ENCODE results near the gene MUC3A.

Gene MUC3A

GRCh38 chr7:100947792-100948191 is 1.5 kb upstream of the MUC3A start:
- no peak for DNase-seq

- no peak for DNase-seq
Measured at GRCh38 chr7:100949933-100950443, 654 bp downstream of the MUC3A start.

GRCh38 chr7:100951172-100951571 is 1.8 kb downstream of the MUC3A start:
- DNase-seq = no peak

GRCh38 chr7:100951888-100952560 is 2.7 kb downstream of the MUC3A start:
- no peak for DNase-seq

GRCh38 chr7:100952641-100953040 is 3.3 kb downstream of the MUC3A start:
- no peak for DNase-seq

- DNase-seq = no peak
Measured at GRCh38 chr7:100957832-100958421, 8.6 kb downstream of the MUC3A start.

GRCh38 chr7:100959894-100960293 is 10.6 kb downstream of the MUC3A start:
- DNase-seq = no peak

- DNase-seq = no peak
Measured at GRCh38 chr7:100962537-100962936, 13.2 kb downstream of the MUC3A start.

GRCh38 chr7:100963386-100963785 is 14.1 kb downstream of the MUC3A start:
- DNase-seq = no peak

- DNase-seq = no peak
Measured at GRCh38 chr7:100963874-100964273, 14.5 kb downstream of the MUC3A start.

- no peak for DNase-seq
Measured at GRCh38 chr7:100964630-100965029, 15.3 kb downstream of the MUC3A start.

GRCh38 chr7:100965045-100965722 is 15.8 kb downstream of the MUC3A start:
- DNase-seq = no peak

- peak; percentile 61 for DNase-seq
Measured at GRCh38 chr7:100965723-100966541, 16.6 kb downstream of the MUC3A start.

GRCh38 chr7:100966542-100967291 is 17.4 kb downstream of the MUC3A start:
- no peak for DNase-seq

- DNase-seq = no peak
Measured at GRCh38 chr7:100967292-100967863, 18.0 kb downstream of the MUC3A start.

- DNase-seq = no peak
Measured at GRCh38 chr7:100968031-100968430, 18.7 kb downstream of the MUC3A start.

GRCh38 chr7:100968650-100969049 is 19.3 kb downstream of the MUC3A start:
- no peak for DNase-seq

- no peak for DNase-seq
Measured at GRCh38 chr7:100969066-100969615, 19.8 kb downstream of the MUC3A start, which contains the start of gene MUC12. Gene MUC12 (plus strand): TSS chr7:100969565. CDS start chr7:100969623, 58 bp downstream.

GRCh38 chr7:100971111-100972001 is 22.0 kb downstream of the MUC3A start:
- no peak for DNase-seq

GRCh38 chr7:100972002-100972347 is 22.6 kb downstream of the MUC3A start:
- no peak for DNase-seq

GRCh38 chr7:100974021-100974420 is 24.7 kb downstream of the MUC3A start:
- DNase-seq = no peak
